GM12875 (cell line): ENCODE results near the gene LTN1.

ENCODE experiments used
- H3K4me3 ChIP-seq: one replicate; pipeline ENCODE4 v1.5.1; 2011; ENCODE audit warnings: low read depth, low read length, control low read depth
- TF ChIP-seq, protein P1 (sequence below): IDR thresholded peaks from 2 replicates; pipeline ENCODE4 v1.5.1; 2011; ENCODE audit warnings: low read depth, mild to moderate bottlenecking, control low read depth, inconsistent platforms, low read length, moderate library complexity, borderline replicate concordance; ENCODE audit not compliant: insufficient read depth

LTN1 gene

DNA sequence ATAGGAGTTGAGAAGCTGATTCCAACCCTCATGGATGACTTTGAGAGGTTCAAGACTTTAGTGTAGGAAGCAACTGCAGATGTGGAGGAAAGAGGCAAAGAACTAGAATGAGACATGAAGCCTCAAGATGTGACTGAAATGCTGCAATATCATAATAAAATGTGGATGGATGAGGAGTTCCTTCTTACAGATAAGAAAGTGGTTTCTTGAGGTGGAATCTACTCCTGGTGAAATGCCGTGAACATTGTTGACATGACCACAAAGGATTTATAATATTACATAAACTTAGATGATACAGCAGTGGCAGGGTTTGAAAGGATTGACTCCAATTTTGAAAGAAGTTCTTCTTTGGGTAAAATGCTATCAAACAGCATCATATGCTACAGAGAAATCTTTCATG lies 28.8 kb downstream of the LTN1 start:
- TF ChIP-seq, protein P1, sequence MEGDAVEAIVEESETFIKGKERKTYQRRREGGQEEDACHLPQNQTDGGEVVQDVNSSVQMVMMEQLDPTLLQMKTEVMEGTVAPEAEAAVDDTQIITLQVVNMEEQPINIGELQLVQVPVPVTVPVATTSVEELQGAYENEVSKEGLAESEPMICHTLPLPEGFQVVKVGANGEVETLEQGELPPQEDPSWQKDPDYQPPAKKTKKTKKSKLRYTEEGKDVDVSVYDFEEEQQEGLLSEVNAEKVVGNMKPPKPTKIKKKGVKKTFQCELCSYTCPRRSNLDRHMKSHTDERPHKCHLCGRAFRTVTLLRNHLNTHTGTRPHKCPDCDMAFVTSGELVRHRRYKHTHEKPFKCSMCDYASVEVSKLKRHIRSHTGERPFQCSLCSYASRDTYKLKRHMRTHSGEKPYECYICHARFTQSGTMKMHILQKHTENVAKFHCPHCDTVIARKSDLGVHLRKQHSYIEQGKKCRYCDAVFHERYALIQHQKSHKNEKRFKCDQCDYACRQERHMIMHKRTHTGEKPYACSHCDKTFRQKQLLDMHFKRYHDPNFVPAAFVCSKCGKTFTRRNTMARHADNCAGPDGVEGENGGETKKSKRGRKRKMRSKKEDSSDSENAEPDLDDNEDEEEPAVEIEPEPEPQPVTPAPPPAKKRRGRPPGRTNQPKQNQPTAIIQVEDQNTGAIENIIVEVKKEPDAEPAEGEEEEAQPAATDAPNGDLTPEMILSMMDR: no peak
- no peak overlapping the region for H3K4me3 ChIP-seq

DNA sequence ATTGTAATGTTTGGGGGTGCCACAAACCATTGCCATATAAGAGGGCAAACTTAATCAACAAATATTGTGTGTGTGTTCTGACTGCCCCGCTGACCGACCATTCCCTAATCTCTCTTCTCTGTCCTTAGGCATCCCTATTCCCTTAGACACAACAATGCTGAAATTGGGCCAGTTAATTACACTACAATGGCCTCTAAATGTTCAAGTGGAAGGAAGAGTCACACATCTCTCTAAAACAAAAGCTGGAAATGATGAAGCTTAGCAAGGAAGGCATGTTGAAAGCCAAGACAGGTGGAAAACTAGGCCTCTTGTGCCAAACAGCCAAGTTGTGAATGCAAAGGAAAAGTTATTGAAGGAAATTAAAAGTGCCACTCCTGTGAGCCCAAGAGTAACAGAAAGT lies 30.2 kb downstream of the LTN1 start:
- TF ChIP-seq, protein P1: no peak
- H3K4me3 ChIP-seq: no peak overlapping the region

GRCh38 chr21:28961927-28962326 lies 30.8 kb downstream of the LTN1 start:
- TF ChIP-seq, protein P1: no peak
- H3K4me3 ChIP-seq: no peak overlapping the region

DNA sequence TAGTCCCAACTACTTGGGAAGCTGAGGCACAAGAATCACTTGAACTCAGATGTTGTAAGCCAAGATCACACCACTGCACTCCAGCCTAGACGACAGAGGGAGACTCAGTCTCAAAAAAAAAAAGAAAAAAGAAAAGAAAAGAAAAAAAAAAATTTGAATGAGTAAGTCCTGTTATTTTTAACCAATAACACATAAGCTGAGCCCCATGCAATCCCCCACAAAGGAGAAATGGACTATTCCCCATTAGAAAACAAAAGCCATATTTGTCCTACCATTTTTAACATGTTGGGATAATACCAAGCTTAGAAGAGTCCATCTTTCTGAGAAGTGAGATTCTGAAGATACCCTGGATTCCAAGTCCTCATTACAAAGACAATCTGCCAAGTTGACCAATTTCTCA lies 32.4 kb downstream of the LTN1 start:
- TF ChIP-seq, protein P1: no peak
- H3K4me3 ChIP-seq: no peak overlapping the region

DNA sequence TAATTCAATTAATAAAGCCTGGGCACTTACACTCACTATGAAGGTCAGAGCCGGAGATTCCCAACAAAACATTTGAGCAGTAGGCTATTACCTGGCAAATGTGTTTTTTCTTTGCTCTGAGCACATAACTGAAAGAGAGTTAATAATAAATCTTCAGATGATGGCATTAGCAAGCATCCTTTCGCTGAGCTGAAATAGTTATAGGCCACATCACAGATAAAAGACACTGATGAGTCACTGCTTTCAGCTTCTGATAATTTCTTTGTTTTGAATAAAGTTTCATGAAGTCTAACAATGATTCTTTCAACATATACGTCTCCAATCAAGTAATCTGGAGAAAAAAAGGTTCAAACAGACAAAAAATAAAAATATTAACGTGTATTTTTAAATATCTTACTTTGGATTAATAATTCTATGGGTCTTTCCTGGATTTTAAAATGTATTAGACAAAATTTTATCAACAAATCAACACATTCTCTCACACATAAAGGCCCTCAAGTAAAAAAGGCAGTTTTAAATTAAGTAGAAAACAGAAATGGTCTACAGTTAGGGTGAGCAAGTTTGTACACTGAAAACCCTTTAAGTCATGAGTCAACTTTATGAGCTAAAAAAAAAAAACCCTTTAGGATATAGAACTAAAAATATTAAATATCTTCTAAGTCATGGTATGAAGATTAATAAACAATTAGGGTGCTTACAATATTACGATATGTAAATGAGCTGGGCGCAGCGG lies 33.1 kb downstream of the LTN1 start:
- H3K4me3 ChIP-seq: no peak overlapping the region
- TF ChIP-seq, protein P1: no peak

- TF ChIP-seq, protein P1: no peak
- H3K4me3 ChIP-seq: no peak overlapping the region
These were observed 39.4 kb downstream of the LTN1 start for GRCh38 chr21:28953247-28953646.

DNA sequence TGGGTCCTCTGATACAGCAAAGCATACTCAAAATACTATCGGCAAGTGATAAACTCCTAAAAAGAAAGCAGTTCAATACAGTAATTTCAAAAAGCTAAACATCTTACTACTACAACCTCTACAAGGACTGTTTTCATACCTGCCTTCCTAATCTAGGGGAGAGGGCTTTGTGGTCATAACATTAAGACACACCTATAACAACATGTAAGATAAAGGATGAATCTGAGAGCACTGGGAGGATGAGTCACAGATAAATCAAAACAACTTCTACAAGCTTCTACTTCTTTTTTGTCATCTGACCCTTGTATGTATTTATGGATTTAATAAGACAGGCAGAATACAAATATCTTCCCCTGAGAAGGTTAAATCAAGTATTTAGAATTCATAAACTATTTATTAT lies 40.0 kb downstream of the LTN1 start:
- TF ChIP-seq, protein P1: no peak
- no peak overlapping the region for H3K4me3 ChIP-seq
